ENCODE measurements around the gene SIL1.

DNA sequence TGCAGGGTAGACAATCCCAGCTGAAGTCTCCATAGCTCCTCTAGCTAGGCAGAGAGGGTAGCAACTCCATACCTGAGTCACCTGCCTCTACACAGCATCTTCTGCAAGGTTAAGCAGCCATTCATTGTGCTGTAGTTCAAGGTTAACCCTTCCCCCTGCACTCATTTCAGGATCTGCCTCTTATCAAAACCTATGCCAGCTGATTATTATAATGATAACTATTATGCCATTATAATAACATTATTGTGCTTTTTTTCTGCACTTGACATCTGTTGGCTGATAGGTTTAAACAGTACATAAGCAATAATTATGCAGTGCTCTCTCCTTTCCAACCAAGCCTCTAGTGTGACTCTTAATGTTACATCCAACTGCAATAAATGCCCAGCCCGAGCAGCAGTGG lies 17.3 kb downstream of the SIL1 start:
- no peak for TF ChIP-seq POLR2A (IDR thresholded peaks at IDR 0.05; ENCODE audit: low read length)
- TF ChIP-seq, protein P1, sequence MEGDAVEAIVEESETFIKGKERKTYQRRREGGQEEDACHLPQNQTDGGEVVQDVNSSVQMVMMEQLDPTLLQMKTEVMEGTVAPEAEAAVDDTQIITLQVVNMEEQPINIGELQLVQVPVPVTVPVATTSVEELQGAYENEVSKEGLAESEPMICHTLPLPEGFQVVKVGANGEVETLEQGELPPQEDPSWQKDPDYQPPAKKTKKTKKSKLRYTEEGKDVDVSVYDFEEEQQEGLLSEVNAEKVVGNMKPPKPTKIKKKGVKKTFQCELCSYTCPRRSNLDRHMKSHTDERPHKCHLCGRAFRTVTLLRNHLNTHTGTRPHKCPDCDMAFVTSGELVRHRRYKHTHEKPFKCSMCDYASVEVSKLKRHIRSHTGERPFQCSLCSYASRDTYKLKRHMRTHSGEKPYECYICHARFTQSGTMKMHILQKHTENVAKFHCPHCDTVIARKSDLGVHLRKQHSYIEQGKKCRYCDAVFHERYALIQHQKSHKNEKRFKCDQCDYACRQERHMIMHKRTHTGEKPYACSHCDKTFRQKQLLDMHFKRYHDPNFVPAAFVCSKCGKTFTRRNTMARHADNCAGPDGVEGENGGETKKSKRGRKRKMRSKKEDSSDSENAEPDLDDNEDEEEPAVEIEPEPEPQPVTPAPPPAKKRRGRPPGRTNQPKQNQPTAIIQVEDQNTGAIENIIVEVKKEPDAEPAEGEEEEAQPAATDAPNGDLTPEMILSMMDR (IDR thresholded peaks at IDR 0.05), result no peak
- TF ChIP-seq, protein P2, sequence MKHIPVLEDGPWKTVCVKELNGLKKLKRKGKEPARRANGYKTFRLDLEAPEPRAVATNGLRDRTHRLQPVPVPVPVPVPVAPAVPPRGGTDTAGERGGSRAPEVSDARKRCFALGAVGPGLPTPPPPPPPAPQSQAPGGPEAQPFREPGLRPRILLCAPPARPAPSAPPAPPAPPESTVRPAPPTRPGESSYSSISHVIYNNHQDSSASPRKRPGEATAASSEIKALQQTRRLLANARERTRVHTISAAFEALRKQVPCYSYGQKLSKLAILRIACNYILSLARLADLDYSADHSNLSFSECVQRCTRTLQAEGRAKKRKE (CRISPR knock-in tag; IDR thresholded peaks at IDR 0.05; ENCODE audit: low read depth), result no peak
- TF ChIP-seq EP300 (IDR thresholded peaks at IDR 0.05), result no peak
- TF ChIP-seq MYC (IDR thresholded peaks at IDR 0.05; ENCODE audit: borderline replicate concordance, low read length), result no peak
- no peak for TF ChIP-seq RNF2 (IDR thresholded peaks at IDR 0.05; ENCODE audit: borderline replicate concordance, low read depth)
- no peak for TF ChIP-seq SMC3 (IDR thresholded peaks at IDR 0.05)
- TF ChIP-seq, protein P3, sequence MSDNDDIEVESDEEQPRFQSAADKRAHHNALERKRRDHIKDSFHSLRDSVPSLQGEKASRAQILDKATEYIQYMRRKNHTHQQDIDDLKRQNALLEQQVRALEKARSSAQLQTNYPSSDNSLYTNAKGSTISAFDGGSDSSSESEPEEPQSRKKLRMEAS (IDR thresholded peaks at IDR 0.05), result no peak
- no peak for TF ChIP-seq CHD2 (IDR thresholded peaks at IDR 0.05; ENCODE audit: low read length, partially characterized antibody)
- TF ChIP-seq FOSL2 (IDR thresholded peaks at IDR 0.05), result no peak
- no peak for TF ChIP-seq FOSL2 (CRISPR knock-in tag; IDR thresholded peaks at IDR 0.05)
- no peak for TF ChIP-seq BHLHE40 (IDR thresholded peaks at IDR 0.05; ENCODE audit: low read depth, low read length)
- no peak for TF ChIP-seq PHF8 (IDR thresholded peaks at IDR 0.05; ENCODE audit: borderline replicate concordance, low read depth)
- no peak for TF ChIP-seq ZSCAN20 (CRISPR knock-in tag; IDR thresholded peaks at IDR 0.05)
- TF ChIP-seq, protein P4, sequence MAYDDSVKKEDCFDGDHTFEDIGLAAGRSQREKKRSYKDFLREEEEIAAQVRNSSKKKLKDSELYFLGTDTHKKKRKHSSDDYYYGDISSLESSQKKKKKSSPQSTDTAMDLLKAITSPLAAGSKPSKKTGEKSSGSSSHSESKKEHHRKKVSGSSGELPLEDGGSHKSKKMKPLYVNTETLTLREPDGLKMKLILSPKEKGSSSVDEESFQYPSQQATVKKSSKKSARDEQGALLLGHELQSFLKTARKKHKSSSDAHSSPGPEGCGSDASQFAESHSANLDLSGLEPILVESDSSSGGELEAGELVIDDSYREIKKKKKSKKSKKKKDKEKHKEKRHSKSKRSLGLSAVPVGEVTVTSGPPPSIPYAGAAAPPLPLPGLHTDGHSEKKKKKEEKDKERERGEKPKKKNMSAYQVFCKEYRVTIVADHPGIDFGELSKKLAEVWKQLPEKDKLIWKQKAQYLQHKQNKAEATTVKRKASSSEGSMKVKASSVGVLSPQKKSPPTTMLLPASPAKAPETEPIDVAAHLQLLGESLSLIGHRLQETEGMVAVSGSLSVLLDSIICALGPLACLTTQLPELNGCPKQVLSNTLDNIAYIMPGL (CRISPR knock-in tag; IDR thresholded peaks at IDR 0.05; ENCODE audit: borderline replicate concordance), result no peak

Data from A549 (cell line).